Measurements from ENCODE around the gene GRK4.

GRK4 gene

GRCh38 chr4:2925496-2925895 is 37.9 kb upstream of the GRK4 start:
- TF ChIP-seq, protein P1, sequence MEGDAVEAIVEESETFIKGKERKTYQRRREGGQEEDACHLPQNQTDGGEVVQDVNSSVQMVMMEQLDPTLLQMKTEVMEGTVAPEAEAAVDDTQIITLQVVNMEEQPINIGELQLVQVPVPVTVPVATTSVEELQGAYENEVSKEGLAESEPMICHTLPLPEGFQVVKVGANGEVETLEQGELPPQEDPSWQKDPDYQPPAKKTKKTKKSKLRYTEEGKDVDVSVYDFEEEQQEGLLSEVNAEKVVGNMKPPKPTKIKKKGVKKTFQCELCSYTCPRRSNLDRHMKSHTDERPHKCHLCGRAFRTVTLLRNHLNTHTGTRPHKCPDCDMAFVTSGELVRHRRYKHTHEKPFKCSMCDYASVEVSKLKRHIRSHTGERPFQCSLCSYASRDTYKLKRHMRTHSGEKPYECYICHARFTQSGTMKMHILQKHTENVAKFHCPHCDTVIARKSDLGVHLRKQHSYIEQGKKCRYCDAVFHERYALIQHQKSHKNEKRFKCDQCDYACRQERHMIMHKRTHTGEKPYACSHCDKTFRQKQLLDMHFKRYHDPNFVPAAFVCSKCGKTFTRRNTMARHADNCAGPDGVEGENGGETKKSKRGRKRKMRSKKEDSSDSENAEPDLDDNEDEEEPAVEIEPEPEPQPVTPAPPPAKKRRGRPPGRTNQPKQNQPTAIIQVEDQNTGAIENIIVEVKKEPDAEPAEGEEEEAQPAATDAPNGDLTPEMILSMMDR (IDR thresholded peaks at IDR 0.05) = no peak

GRCh38 chr4:2925931-2926860 is 37.2 kb upstream of the GRK4 start:
- TF ChIP-seq, protein P1 (IDR thresholded peaks at IDR 0.05) = no peak

- TF ChIP-seq, protein P1 (IDR thresholded peaks at IDR 0.05) = no peak
These were observed 36.2 kb upstream of the GRK4 start for GRCh38 chr4:2927016-2927695.

DNA sequence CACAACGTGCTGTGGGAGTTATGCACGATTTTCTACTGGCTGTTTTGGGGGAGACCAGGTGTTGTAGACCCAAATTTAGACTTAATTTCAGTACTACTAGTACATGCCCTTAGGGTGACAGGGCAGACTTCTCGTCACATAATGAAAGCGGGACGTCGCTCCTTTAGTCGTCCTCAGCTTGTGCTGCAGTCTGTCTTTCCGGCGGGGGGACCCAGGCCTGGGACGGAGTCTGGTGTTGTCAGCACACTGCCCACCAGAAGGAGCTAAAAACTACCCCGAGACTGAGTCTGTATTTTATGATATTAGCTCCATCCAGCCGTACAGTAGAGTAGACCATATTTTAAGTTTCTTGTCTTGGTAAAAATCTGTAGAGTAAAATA is 35.7 kb upstream of the GRK4 start:
- TF ChIP-seq, protein P1 (IDR thresholded peaks at IDR 0.05) = no peak

DNA sequence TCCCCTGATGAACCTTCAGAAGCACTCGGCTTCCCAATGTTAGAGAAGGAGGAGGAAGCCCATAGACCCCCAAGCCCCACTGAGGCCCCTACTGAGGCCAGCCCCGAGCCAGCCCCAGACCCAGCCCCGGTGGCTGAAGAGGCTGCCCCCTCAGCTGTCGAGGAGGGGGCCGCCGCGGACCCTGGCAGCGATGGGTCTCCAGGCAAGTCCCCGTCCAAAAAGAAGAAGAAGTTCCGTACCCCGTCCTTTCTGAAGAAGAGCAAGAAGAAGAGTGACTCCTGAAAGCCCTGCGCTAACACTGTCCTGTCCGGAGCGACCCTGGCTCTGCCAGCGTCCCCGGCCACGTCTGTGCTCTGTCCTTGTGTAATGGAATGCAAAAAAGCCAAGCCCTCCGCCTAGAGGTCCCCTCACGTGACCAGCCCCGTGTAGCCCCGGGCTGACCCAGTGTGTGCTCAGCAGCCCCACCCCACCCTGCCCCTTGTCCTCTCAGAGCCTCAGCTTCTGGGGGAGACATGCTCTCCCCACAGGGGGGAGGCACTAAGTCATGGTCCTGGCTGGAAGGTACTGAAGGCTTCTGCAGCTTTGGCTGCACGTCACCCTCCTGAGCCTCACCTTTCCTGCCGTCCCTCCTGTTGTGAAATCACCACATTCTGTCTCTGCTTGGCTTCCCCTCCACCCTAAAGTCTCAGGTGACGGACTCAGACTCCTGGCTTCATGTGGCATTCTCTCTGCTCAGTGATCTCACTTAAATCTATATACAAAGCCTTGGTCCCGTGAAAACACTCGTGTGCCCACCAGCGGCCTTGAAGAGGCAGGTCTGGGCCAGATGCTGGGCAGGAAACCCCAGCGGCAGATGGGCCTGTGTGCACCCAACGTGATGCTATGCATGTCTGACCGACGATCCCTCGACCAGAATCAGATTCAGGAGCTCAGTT is 34.9 kb upstream of the GRK4 start:
- TF ChIP-seq, protein P1 (IDR thresholded peaks at IDR 0.05) = no peak

DNA sequence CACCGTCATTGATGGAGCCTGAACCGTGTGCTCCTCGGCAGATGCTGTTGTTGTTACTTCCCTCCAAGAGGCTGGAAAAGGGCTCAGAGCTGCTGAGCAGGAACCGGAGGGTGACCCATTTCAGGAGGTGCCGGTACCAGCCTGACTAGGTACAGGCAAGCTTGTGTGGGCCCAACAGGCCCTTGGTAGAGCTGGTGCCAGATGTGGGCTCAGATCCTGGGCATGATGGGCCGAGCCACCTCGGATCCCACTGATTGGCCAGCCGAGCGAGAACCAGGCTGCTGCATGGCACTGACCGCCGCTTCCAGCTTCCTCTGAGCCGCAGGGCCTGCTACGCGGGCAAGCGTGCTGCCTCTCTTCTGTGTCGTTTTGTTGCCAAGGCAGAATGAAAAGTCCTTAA is 33.9 kb upstream of the GRK4 start:
- TF ChIP-seq, protein P1 (IDR thresholded peaks at IDR 0.05) = no peak

GRCh38 chr4:2930135-2930757 is 33.1 kb upstream of the GRK4 start:
- TF ChIP-seq, protein P1 (IDR thresholded peaks at IDR 0.05) = no peak

All from LNCAP (cell line).